ENCODE data around the gene PKIG. TPM values are rescaled to one million over a fixed set of nuclear protein-coding genes. Genes with fewer than 3 reads are reported as not detected.
A peak's percentile ranks its signal among the peaks of the same experiment; 100 is the strongest.

The PKIG gene
- total RNA-seq, 2 donors from 2014 or later, result 61.5 to 77.6 TPM

GRCh38 chr20:44597516-44597915 lies 15.1 kb downstream of the PKIG start:
- peaks cover 11% of the 10 kb centered on the region for H3K36me3 ChIP-seq (ENCODE audit: control insufficient read depth, insufficient read depth, low read length)
- no peak overlapping the region for H3K27ac ChIP-seq (ENCODE audit: low read depth, low read length)
- no peak for DNase-seq
- no peaks in the 10 kb centered on the region for H3K9me3 ChIP-seq (ENCODE audit: control insufficient read depth, low read length)
- H3K27ac Mint-ChIP-seq, result no peak overlapping the region
- no peak overlapping the region for H3K9ac ChIP-seq (ENCODE audit: extremely low read depth, low read length, poor library complexity, severe bottlenecking)
- no peak overlapping the region for H3K4me3 Mint-ChIP-seq
- H3K36me3 Mint-ChIP-seq (ENCODE audit: low read depth), result peaks cover 3% of the 10 kb centered on the region
- peaks cover 9% of the 10 kb centered on the region for H3K4me1 ChIP-seq (ENCODE audit: control insufficient read depth, insufficient read depth, low read length)
- peaks cover 23% of the 10 kb centered on the region for H3K4me1 Mint-ChIP-seq
- TF ChIP-seq CTCF (conservative IDR thresholded peaks at IDR 0.05), result no peak
- no peaks in the 10 kb centered on the region for H3K27me3 Mint-ChIP-seq (ENCODE audit: insufficient read depth)
- H3K9me3 Mint-ChIP-seq, result no peaks in the 10 kb centered on the region
- WGBS, 2 experiments (ENCODE audit: insufficient coverage in 1 of 2, insufficient read length in 1 of 2), result 82 to 95% methylated on average over 3 to 4 of the region's 4 CpGs
- no peaks in the 10 kb centered on the region for H3K27me3 ChIP-seq (ENCODE audit: control insufficient read depth, insufficient read depth, low read length, poor library complexity, severe bottlenecking)
- H3K4me3 ChIP-seq (ENCODE audit: low read length), result no peak overlapping the region

- no peak overlapping the region for H3K27ac ChIP-seq (ENCODE audit: low read depth, low read length)
- Mint-ChIP-seq H3K4me1 (peaks cover 23% of the 10 kb centered on the region), H3K9me3 (no peaks in the 10 kb centered on the region), H3K36me3 (ENCODE audit: low read depth) (no peaks in the 10 kb centered on the region), H3K27me3 (ENCODE audit: insufficient read depth) (no peaks in the 10 kb centered on the region), H3K27ac (peak overlapping the region; percentile 23), H3K4me3 (no peak overlapping the region)
- peaks cover 9% of the 10 kb centered on the region for H3K4me1 ChIP-seq (ENCODE audit: control insufficient read depth, insufficient read depth, low read length)
- no peaks in the 10 kb centered on the region for H3K27me3 ChIP-seq (ENCODE audit: control insufficient read depth, insufficient read depth, low read length, poor library complexity, severe bottlenecking)
- TF ChIP-seq CTCF (conservative IDR thresholded peaks at IDR 0.05), result no peak
- no peak overlapping the region for H3K9ac ChIP-seq (ENCODE audit: extremely low read depth, low read length, poor library complexity, severe bottlenecking)
- 81 to 90% methylated on average over 4 of the region's 4 CpGs for WGBS, 2 experiments (ENCODE audit: insufficient coverage in 1 of 2, insufficient read length in 1 of 2)
- DNase-seq, result no peak
- no peak overlapping the region for H3K4me3 ChIP-seq (ENCODE audit: low read length)
- no peaks in the 10 kb centered on the region for H3K9me3 ChIP-seq (ENCODE audit: control insufficient read depth, low read length)
- H3K36me3 ChIP-seq (ENCODE audit: control insufficient read depth, insufficient read depth, low read length), result peaks cover 14% of the 10 kb centered on the region
These were observed 15.6 kb downstream of the PKIG start for GRCh38 chr20:44597930-44598329.

- no peak overlapping the region for H3K27ac ChIP-seq (ENCODE audit: low read depth, low read length)
- TF ChIP-seq CTCF (conservative IDR thresholded peaks at IDR 0.05), result peak; percentile 64
These were observed 16.3 kb downstream of the PKIG start for GRCh38 chr20:44598423-44599305.

More at GRCh38 chr20:44598423-44599305, 16.3 kb downstream of the PKIG start:
- Histone ChIP-seq H3K4me3 (ENCODE audit: low read length) (no peak overlapping the region), H3K4me1 (ENCODE audit: control insufficient read depth, insufficient read depth, low read length) (peaks cover 9% of the 10 kb centered on the region), H3K9ac (ENCODE audit: extremely low read depth, low read length, poor library complexity, severe bottlenecking) (no peak overlapping the region), H3K36me3 (ENCODE audit: control insufficient read depth, insufficient read depth, low read length) (peaks cover 17% of the 10 kb centered on the region), H3K27me3 (ENCODE audit: control insufficient read depth, insufficient read depth, low read length, poor library complexity, severe bottlenecking) (no peaks in the 10 kb centered on the region), H3K9me3 (ENCODE audit: control insufficient read depth, low read length) (no peaks in the 10 kb centered on the region)
- Mint-ChIP-seq H3K27me3 (ENCODE audit: insufficient read depth) (no peaks in the 10 kb centered on the region), H3K4me3 (no peak overlapping the region), H3K27ac (peak overlapping the region; percentile 23), H3K9me3 (no peaks in the 10 kb centered on the region), H3K4me1 (peaks cover 23% of the 10 kb centered on the region), H3K36me3 (ENCODE audit: low read depth) (no peaks in the 10 kb centered on the region)
- DNase-seq, result no peak
- 58 to 66% methylated on average over 2 to 3 of the region's 4 CpGs for WGBS, 2 experiments (ENCODE audit: insufficient coverage in 1 of 2, insufficient read length in 1 of 2)
